ENCODE results near the gene PICK1.

DNA sequence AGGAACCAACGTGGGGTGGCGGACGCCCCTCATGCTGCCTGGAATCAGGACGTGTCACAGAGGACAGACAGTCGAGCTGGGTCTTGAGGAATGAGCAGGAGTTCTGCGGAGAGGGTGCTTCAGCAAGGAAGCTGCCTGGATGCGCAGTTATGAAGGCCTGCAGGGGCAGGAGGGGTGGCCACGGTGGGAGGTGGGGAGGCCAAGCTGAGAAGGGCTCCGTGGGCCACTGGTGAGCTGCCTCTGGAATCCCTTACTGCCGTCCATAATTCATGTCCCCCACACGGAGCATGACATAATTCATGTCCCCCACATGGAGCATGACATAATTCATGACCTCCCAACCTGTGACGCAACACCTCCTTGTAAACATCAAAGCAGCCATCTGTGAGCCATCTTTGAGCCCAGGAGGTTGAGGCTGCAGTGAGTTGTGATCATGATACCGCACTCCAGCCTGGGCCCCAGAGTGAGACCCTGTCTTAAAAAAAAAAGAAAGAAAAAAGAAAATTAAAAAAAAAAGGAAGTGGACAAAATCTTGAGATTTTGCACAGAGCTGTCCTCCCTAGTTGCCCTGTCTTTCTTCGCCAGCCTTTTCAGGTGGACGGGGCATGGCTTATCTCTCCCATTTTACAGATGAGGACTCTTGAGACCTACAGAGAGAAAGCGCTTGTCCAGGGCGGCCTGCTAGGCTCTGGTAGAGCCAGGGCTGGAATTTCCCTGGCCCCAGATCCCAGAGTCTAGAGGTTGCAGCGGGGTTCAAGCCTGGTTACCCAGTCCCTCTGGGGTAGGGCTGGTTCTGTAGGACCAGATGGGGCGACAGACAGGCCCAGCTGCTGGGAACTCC is 24.3 kb upstream of the PICK1 start:
- TF ChIP-seq, protein P1, sequence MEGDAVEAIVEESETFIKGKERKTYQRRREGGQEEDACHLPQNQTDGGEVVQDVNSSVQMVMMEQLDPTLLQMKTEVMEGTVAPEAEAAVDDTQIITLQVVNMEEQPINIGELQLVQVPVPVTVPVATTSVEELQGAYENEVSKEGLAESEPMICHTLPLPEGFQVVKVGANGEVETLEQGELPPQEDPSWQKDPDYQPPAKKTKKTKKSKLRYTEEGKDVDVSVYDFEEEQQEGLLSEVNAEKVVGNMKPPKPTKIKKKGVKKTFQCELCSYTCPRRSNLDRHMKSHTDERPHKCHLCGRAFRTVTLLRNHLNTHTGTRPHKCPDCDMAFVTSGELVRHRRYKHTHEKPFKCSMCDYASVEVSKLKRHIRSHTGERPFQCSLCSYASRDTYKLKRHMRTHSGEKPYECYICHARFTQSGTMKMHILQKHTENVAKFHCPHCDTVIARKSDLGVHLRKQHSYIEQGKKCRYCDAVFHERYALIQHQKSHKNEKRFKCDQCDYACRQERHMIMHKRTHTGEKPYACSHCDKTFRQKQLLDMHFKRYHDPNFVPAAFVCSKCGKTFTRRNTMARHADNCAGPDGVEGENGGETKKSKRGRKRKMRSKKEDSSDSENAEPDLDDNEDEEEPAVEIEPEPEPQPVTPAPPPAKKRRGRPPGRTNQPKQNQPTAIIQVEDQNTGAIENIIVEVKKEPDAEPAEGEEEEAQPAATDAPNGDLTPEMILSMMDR (conservative IDR thresholded peaks at IDR 0.05; ENCODE audit: low read length), result no peak
- no peak for TF ChIP-seq EZH2phosphoT487 (IDR thresholded peaks at IDR 0.05; ENCODE audit: borderline replicate concordance, low read depth, low read length)

Measured in OCI-LY7 (cell line).